ENCODE measurements around the gene ACSM2A. TPM values are rescaled to one million over a fixed set of nuclear protein-coding genes. Genes with fewer than 3 reads are reported as not detected.
"Not testable (repeated sequence)": the region's sequence is repeated elsewhere in the genome, so short reads cannot be mapped to it uniquely, and the experiment has no call there.

Gene ACSM2A
- total and polyA plus RNA-seq, 4 donors = 30.1 to 1,049 (median 392) TPM

- Histone ChIP-seq H3K9ac (ENCODE audit: low read depth in 1 of 2, low read length in 2 of 2) (peak overlapping the region in 1 of 2 donors; percentile 76), H3K4me3 (ENCODE audit: low read depth in 1 of 3, low read length in 3 of 3) (peak overlapping the region in 1 of 3 donors; percentile 28)
- H3K9me3 ChIP-seq (ENCODE audit: control insufficient read depth in 4 of 4, low read length in 3 of 4); H3K27me3 ChIP-seq (ENCODE audit: control insufficient read depth in 4 of 4, insufficient read depth in 4 of 4, low read length in 3 of 4); H3K27ac ChIP-seq (ENCODE audit: low read depth in 1 of 2, low read length in 2 of 2); DNase-seq (ENCODE audit: low spot score); H3K4me1 ChIP-seq (ENCODE audit: control insufficient read depth in 4 of 4, insufficient read depth in 4 of 4, low read length in 3 of 4); H3K36me3 ChIP-seq (ENCODE audit: control insufficient read depth in 4 of 4, insufficient read depth in 3 of 4, low read depth in 1 of 4, low read length in 3 of 4): not testable (repeated sequence)
- WGBS = 52% methylated on average over 5 of the region's 5 CpGs
- TF ChIP-seq HNF4A (conservative IDR thresholded peaks at IDR 0.05) (peak in 1 of 2 donors; percentile 6), RXRA (IDR thresholded peaks at IDR 0.05) (peak in 1 of 2 donors; percentile 27)
These were observed 2.3 kb downstream of the ACSM2A start for GRCh38 chr16:20453633-20454032.

- H3K27ac ChIP-seq (ENCODE audit: low read depth in 1 of 2, low read length in 2 of 2); H3K27me3 ChIP-seq (ENCODE audit: control insufficient read depth in 4 of 4, insufficient read depth in 4 of 4, low read length in 3 of 4); H3K4me3 ChIP-seq (ENCODE audit: low read depth in 1 of 3, low read length in 3 of 3); H3K36me3 ChIP-seq (ENCODE audit: control insufficient read depth in 4 of 4, insufficient read depth in 3 of 4, low read depth in 1 of 4, low read length in 3 of 4); DNase-seq (ENCODE audit: low spot score); H3K9me3 ChIP-seq (ENCODE audit: control insufficient read depth in 4 of 4, low read length in 3 of 4); H3K9ac ChIP-seq (ENCODE audit: low read depth in 1 of 2, low read length in 2 of 2); H3K4me1 ChIP-seq (ENCODE audit: control insufficient read depth in 4 of 4, insufficient read depth in 4 of 4, low read length in 3 of 4): not testable (repeated sequence)
- 94% methylated on average over 2 of the region's 2 CpGs for WGBS
These were observed 7.9 kb downstream of the ACSM2A start for GRCh38 chr16:20459227-20459626.

GRCh38 chr16:20460313-20460712 is 9.0 kb downstream of the ACSM2A start:
- H3K4me3 ChIP-seq (ENCODE audit: low read depth in 1 of 3, low read length in 3 of 3); H3K27me3 ChIP-seq (ENCODE audit: control insufficient read depth in 4 of 4, insufficient read depth in 4 of 4, low read length in 3 of 4); H3K4me1 ChIP-seq (ENCODE audit: control insufficient read depth in 4 of 4, insufficient read depth in 4 of 4, low read length in 3 of 4); H3K9me3 ChIP-seq (ENCODE audit: control insufficient read depth in 4 of 4, low read length in 3 of 4); H3K9ac ChIP-seq (ENCODE audit: low read depth in 1 of 2, low read length in 2 of 2); DNase-seq (ENCODE audit: low spot score); H3K27ac ChIP-seq (ENCODE audit: low read depth in 1 of 2, low read length in 2 of 2): not testable (repeated sequence)
- 83% methylated on average over 3 of the region's 4 CpGs for WGBS
- peaks cover under 1 to 12% (median 1%) of the 10 kb centered on the region in 4 donors for H3K36me3 ChIP-seq (ENCODE audit: control insufficient read depth in 4 of 4, insufficient read depth in 3 of 4, low read depth in 1 of 4, low read length in 3 of 4)

- H3K36me3 ChIP-seq (ENCODE audit: control insufficient read depth in 4 of 4, insufficient read depth in 3 of 4, low read depth in 1 of 4, low read length in 3 of 4) = peaks cover 5 to 39% (median 18%) of the 10 kb centered on the region in 4 donors
- H3K4me1 ChIP-seq (ENCODE audit: control insufficient read depth in 4 of 4, insufficient read depth in 4 of 4, low read length in 3 of 4); H3K27me3 ChIP-seq (ENCODE audit: control insufficient read depth in 4 of 4, insufficient read depth in 4 of 4, low read length in 3 of 4): not testable (repeated sequence)
These were observed 17.6 kb downstream of the ACSM2A start for GRCh38 chr16:20468954-20469353.

GRCh38 chr16:20469930-20470329 is 18.6 kb downstream of the ACSM2A start:
- H3K27me3 ChIP-seq (ENCODE audit: control insufficient read depth in 4 of 4, insufficient read depth in 4 of 4, low read length in 3 of 4); H3K4me1 ChIP-seq (ENCODE audit: control insufficient read depth in 4 of 4, insufficient read depth in 4 of 4, low read length in 3 of 4); DNase-seq (ENCODE audit: low spot score); H3K27ac ChIP-seq (ENCODE audit: low read depth in 1 of 2, low read length in 2 of 2); H3K4me3 ChIP-seq (ENCODE audit: low read depth in 1 of 3, low read length in 3 of 3); H3K9me3 ChIP-seq (ENCODE audit: control insufficient read depth in 4 of 4, low read length in 3 of 4); H3K9ac ChIP-seq (ENCODE audit: low read depth in 1 of 2, low read length in 2 of 2): not testable (repeated sequence)
- H3K36me3 ChIP-seq (ENCODE audit: control insufficient read depth in 4 of 4, insufficient read depth in 3 of 4, low read depth in 1 of 4, low read length in 3 of 4) = peaks cover 5 to 40% (median 23%) of the 10 kb centered on the region in 4 donors
- WGBS = 96% methylated on average over 2 of the region's 2 CpGs

More at GRCh38 chr16:20468954-20469353, 17.6 kb downstream of the ACSM2A start:
- not testable (repeated sequence) for H3K27ac ChIP-seq (ENCODE audit: low read depth in 1 of 2, low read length in 2 of 2); H3K9me3 ChIP-seq (ENCODE audit: control insufficient read depth in 4 of 4, low read length in 3 of 4); H3K9ac ChIP-seq (ENCODE audit: low read depth in 1 of 2, low read length in 2 of 2); DNase-seq (ENCODE audit: low spot score); H3K4me3 ChIP-seq (ENCODE audit: low read depth in 1 of 3, low read length in 3 of 3)
- TF ChIP-seq, protein P1, sequence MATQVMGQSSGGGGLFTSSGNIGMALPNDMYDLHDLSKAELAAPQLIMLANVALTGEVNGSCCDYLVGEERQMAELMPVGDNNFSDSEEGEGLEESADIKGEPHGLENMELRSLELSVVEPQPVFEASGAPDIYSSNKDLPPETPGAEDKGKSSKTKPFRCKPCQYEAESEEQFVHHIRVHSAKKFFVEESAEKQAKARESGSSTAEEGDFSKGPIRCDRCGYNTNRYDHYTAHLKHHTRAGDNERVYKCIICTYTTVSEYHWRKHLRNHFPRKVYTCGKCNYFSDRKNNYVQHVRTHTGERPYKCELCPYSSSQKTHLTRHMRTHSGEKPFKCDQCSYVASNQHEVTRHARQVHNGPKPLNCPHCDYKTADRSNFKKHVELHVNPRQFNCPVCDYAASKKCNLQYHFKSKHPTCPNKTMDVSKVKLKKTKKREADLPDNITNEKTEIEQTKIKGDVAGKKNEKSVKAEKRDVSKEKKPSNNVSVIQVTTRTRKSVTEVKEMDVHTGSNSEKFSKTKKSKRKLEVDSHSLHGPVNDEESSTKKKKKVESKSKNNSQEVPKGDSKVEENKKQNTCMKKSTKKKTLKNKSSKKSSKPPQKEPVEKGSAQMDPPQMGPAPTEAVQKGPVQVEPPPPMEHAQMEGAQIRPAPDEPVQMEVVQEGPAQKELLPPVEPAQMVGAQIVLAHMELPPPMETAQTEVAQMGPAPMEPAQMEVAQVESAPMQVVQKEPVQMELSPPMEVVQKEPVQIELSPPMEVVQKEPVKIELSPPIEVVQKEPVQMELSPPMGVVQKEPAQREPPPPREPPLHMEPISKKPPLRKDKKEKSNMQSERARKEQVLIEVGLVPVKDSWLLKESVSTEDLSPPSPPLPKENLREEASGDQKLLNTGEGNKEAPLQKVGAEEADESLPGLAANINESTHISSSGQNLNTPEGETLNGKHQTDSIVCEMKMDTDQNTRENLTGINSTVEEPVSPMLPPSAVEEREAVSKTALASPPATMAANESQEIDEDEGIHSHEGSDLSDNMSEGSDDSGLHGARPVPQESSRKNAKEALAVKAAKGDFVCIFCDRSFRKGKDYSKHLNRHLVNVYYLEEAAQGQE (IDR thresholded peaks at IDR 0.05) = peak; percentile 87

DNA sequence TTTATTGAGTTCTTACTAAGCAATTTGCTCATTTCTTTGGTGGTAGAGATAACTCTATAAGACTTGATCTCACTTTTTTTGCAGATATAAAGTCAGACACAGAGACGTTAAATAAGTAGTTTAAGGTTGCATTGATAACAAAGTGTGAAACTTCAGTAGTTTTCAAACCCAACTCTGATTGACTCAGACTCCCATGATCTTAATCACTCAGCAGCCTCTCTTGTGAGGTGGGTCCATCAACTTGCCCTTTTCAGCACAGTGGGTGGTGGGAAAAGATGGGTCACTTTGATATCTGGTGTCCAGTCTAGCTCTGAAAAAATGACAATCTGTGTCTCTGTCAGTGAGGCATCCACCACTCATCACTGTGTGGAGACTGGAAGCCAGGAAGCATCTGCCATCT is 19.4 kb downstream of the ACSM2A start:
- WGBS = 92% methylated on average over 1 of the region's 1 CpG
- not testable (repeated sequence) for H3K27me3 ChIP-seq (ENCODE audit: control insufficient read depth in 4 of 4, insufficient read depth in 4 of 4, low read length in 3 of 4); H3K9me3 ChIP-seq (ENCODE audit: control insufficient read depth in 4 of 4, low read length in 3 of 4); H3K27ac ChIP-seq (ENCODE audit: low read depth in 1 of 2, low read length in 2 of 2); H3K4me3 ChIP-seq (ENCODE audit: low read depth in 1 of 3, low read length in 3 of 3); H3K9ac ChIP-seq (ENCODE audit: low read depth in 1 of 2, low read length in 2 of 2); DNase-seq (ENCODE audit: low spot score); H3K4me1 ChIP-seq (ENCODE audit: control insufficient read depth in 4 of 4, insufficient read depth in 4 of 4, low read length in 3 of 4)
- peaks cover 2 to 43% (median 21%) of the 10 kb centered on the region in 4 donors for H3K36me3 ChIP-seq (ENCODE audit: control insufficient read depth in 4 of 4, insufficient read depth in 3 of 4, low read depth in 1 of 4, low read length in 3 of 4)

All from liver (tissue), 9 donors.